ENCODE data around the gene MRPS27. TPM values are rescaled to one million over a fixed set of nuclear protein-coding genes. Genes with fewer than 3 reads are reported as not detected.

MRPS27 gene
- polyA plus RNA-seq, 1 experiment, result 98.3 TPM

DNA sequence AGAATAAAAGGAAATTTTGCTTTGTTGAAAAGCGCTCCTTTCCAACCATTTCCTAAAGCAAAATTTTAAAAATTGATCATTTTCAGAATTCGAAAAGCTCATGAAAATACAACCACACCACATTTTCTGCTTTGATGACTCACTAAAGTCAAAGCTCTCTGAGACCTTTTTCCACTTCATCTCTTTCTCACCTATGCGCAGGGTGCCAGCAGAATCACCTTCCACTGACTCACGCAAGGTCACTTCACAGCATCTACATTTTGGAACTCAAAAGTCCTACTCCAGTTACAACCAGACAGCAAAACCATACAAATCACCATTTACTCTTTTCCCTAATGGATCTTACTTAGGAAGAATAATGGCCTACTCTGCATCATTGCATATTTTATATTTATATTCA lies 106.6 kb downstream of the MRPS27 start:
- TF ChIP-seq CTCF (IDR thresholded peaks at IDR 0.05; ENCODE audit: low read depth, low read length), result no peak
- H3K4me3 ChIP-seq (ENCODE audit: low read depth, low read length), result no peak overlapping the region
- no peak for DNase-seq (ENCODE audit: low read depth, low spot score)
- ChIA-PET POLR2A (no interaction called here), CTCF (interaction anchor here (1.1 kb wide), 1 partner anchor 11 kb away, joined by 3 read pairs; no protein-coding TSS in a partner anchor)
- no peaks in the 10 kb centered on the region for H3K27me3 ChIP-seq (ENCODE audit: control insufficient read depth, insufficient read depth, low read length)
- no peaks in the 10 kb centered on the region for H3K9me3 ChIP-seq (ENCODE audit: control insufficient read depth, insufficient read depth, low read length)
- no peak overlapping the region for H3K27ac ChIP-seq (ENCODE audit: low read depth, low read length)

GRCh38 chr5:72212171-72212570 lies 107.9 kb downstream of the MRPS27 start:
- CTCF ChIA-PET, result no interaction called here
- no peak for TF ChIP-seq CTCF (IDR thresholded peaks at IDR 0.05; ENCODE audit: low read depth, low read length)
- DNase-seq (ENCODE audit: low read depth, low spot score), result no peak
- POLR2A ChIA-PET, result no interaction called here
- Histone ChIP-seq H3K4me3 (ENCODE audit: low read depth, low read length) (no peak overlapping the region), H3K9me3 (ENCODE audit: control insufficient read depth, insufficient read depth, low read length) (no peaks in the 10 kb centered on the region), H3K27ac (ENCODE audit: low read depth, low read length) (no peak overlapping the region), H3K27me3 (ENCODE audit: control insufficient read depth, insufficient read depth, low read length) (no peaks in the 10 kb centered on the region)

GRCh38 chr5:72210888-72211678 lies 109.0 kb downstream of the MRPS27 start:
- Histone ChIP-seq H3K27me3 (ENCODE audit: control insufficient read depth, insufficient read depth, low read length) (no peaks in the 10 kb centered on the region), H3K27ac (ENCODE audit: low read depth, low read length) (peak overlapping the region; percentile 94), H3K9me3 (ENCODE audit: control insufficient read depth, insufficient read depth, low read length) (no peaks in the 10 kb centered on the region), H3K4me3 (ENCODE audit: low read depth, low read length) (peak overlapping the region; percentile 35)
- no peak for TF ChIP-seq CTCF (IDR thresholded peaks at IDR 0.05; ENCODE audit: low read depth, low read length)
- ChIA-PET CTCF (no interaction called here), POLR2A (no interaction called here)
- peak; percentile 48 for DNase-seq (ENCODE audit: low read depth, low spot score)

DNA sequence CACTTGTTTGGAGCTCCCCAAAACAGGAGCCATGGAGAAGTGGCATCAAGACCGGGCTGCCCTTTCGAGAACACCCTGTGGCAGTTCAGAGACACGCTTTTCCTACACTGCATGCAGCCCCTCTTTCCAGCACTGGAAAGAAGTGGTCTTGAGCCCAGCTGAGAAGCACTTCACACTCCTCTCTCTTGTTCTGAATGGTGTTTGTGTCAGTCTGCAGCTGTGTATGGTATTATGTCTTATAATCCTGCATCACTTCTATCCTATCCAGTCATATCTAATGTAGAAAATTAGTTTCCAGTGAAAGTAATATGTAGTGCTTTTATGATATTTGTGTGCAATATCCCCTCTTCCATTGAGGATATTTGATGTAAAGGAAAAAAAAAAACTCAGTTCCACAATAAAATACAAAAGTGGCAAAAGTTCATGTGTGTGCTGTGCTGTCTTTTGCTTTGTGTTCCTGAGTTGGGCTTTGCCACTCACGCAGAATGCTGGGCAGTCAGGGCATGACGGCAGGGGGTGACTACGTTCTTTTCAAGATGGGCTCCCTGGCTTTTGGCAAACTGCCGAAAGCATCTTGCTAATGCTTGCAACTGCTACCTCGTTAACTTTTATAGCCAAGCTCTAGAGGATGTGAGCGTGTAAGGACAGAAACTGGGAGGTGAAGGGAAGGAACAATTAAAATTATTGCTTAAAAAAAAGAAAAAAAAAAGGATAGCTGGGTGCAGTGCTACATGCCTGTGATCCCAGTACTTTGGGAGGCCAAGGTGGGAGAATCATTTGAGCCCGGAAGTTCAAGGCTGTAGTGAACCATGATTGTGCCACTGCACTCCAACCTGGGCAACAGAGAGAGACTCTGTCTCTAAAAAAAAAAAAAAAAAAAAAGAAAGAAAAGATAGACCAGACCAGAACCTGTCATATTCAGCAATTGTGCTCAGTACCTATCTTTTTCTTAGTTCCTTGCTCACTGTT lies 110.6 kb downstream of the MRPS27 start:
- H3K9me3 ChIP-seq (ENCODE audit: control insufficient read depth, insufficient read depth, low read length), result no peaks in the 10 kb centered on the region
- CTCF ChIA-PET, result interaction anchor here (1.0 kb wide), 1 partner anchor 426 kb away, joined by 4 read pairs; no protein-coding TSS in a partner anchor
- TF ChIP-seq CTCF (IDR thresholded peaks at IDR 0.05; ENCODE audit: low read depth, low read length), result no peak
- DNase-seq (ENCODE audit: low read depth, low spot score), result no peak
- POLR2A ChIA-PET, result no interaction called here
- H3K4me3 ChIP-seq (ENCODE audit: low read depth, low read length), result no peak overlapping the region
- no peaks in the 10 kb centered on the region for H3K27me3 ChIP-seq (ENCODE audit: control insufficient read depth, insufficient read depth, low read length)
- no peak overlapping the region for H3K27ac ChIP-seq (ENCODE audit: low read depth, low read length)

Measured in AG04450 (cell line).